H1 (cell line): Measurements from ENCODE around the gene MAP2K5. TPM values are rescaled to one million over a fixed set of nuclear protein-coding genes. Genes with fewer than 3 reads are reported as not detected.

ENCODE experiments used
- EZH2 ChIP-seq: fragments of 200-600 bp; sonication (generic); IDR thresholded peaks from 2 replicates; pipeline ENCODE4 v1.7.1; 2012; ENCODE audit warnings: low read depth, mild to moderate bottlenecking, moderate library complexity, low read length, inconsistent platforms; ENCODE audit not compliant: severe bottlenecking
- KDM1A ChIP-seq: fragments of 200-600, 300-600 bp; sonication (generic); IDR thresholded peaks from 2 replicates; pipeline ENCODE4 v1.7.1; 2016; ENCODE audit warnings: mild to moderate bottlenecking, low read length, borderline replicate concordance
- NRF1 ChIP-seq: IDR thresholded peaks from 2 replicates; pipeline ENCODE4 v1.6.1; 2011; ENCODE audit warnings: mild to moderate bottlenecking, low read depth, low read length, improper control_type of control experiment
- POLR2AphosphoS5 ChIP-seq: IDR thresholded peaks from 2 replicates; pipeline ENCODE4 v1.6.1; 2011; ENCODE audit warnings: low read depth, low read length
- TEAD4 ChIP-seq: IDR thresholded peaks from 2 replicates; pipeline ENCODE4 v1.6.1; 2012; ENCODE audit warnings: low read depth, low read length, inconsistent platforms, mixed read lengths
- polyA plus RNA-seq, 7 experiments: library from polyadenylated mRNA; depleted of rRNA in 3 of 7; stranded (reverse) in 5 of 7; unstranded in 2 of 7; fragments of >200 nt in 5 of 7; fragments of 200-250 nt in 2 of 7; gene quantifications; 1 replicate in 5 of 7; 2 replicates in 1 of 7; 4 replicates in 1 of 7; pipeline versions ENCODE4 v1.2.1 to v1.2.3, GENCODE V29; 2011 to 2013; ENCODE audit warnings: missing spikeins in 2 of 7, mixed read lengths in 2 of 7
- total RNA-seq: library from RNA; stranded (reverse); fragmentation: NEBNext Ultra II Directional; extraction: Animal tissue kit (Norgen Biotek cat#: 25700); gene quantifications from 2 replicates; pipeline ENCODE4 v1.2.1, GENCODE V29; 2021

Gene MAP2K5
- total and polyA plus RNA-seq, 2 of the 8 experiments (the other 6 are each of a cell fraction or from before 2014, with no cell fraction given), result 4.4 to 15.8 TPM

DNA sequence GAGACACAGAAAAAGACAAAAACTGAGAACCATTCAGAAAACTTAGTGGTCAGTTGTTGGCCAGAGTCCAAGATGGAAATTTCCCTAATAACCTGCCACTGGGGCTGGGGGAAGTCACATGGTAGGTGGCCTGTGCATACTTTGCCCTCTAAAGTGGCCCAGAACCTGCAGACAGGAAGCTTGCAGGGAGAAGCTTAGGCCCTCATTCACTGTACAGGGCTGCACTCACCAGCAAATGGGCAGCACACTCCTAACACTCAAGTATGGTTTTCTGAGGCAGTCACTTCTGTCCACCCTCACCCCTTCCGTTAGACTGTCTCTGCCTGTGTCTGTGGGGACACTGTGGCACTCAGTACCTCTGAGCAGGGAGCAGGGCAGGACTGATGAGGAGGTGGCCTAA lies 311.9 kb downstream of the MAP2K5 start (continued):
- TF ChIP-seq TEAD4 (no peak), POLR2AphosphoS5 (no peak), KDM1A (no peak), NRF1 (no peak), EZH2 (no peak)
